RWPE2 (cell line): Measurements from ENCODE around the gene LRP10.
"Not testable (repeated sequence)": the region's sequence is repeated elsewhere in the genome, so short reads cannot be mapped to it uniquely, and the experiment has no call there.

Experiments used
- ATAC-seq: fragments of 200-7000 bp; cut with Tn5 transposase; 3 replicates; pipeline ENCODE4 v1.9.1; 2021; ENCODE audit warnings: low read depth
- DNase-seq: peaks from one replicate; pipeline ENCODE4 v3.0.0-alpha.2; 2020; ENCODE audit warnings: low spot score
- H3K27ac ChIP-seq: fragments of 450-650 bp; 2 replicates; pipeline ENCODE4 v1.5.1; 2017; ENCODE audit warnings: mild to moderate bottlenecking; ENCODE audit not compliant: poor library complexity, severe bottlenecking
- H3K27me3 ChIP-seq: fragments of 250-450 bp; sonication (Bioruptor Pico); 2 replicates; pipeline ENCODE4 v1.5.1; 2021; ENCODE audit warnings: mild to moderate bottlenecking, moderate library complexity; ENCODE audit not compliant: insufficient read depth, poor library complexity, severe bottlenecking
- H3K36me3 ChIP-seq: fragments of 250-450 bp; sonication (Bioruptor Pico); 2 replicates; pipeline ENCODE4 v1.5.1; 2020; ENCODE audit warnings: low read depth, mild to moderate bottlenecking, moderate library complexity
- H3K4me1 ChIP-seq: fragments of 250-450 bp; sonication (Bioruptor Pico); 2 replicates; pipeline ENCODE4 v1.5.1; 2021; ENCODE audit warnings: mild to moderate bottlenecking, moderate library complexity; ENCODE audit not compliant: insufficient read depth, poor library complexity, severe bottlenecking
- H3K4me3 ChIP-seq: fragments of 250-450 bp; sonication (Bioruptor Pico); 2 replicates; pipeline ENCODE4 v1.5.1; 2021; ENCODE audit warnings: mild to moderate bottlenecking, moderate library complexity; ENCODE audit not compliant: severe bottlenecking
- H3K9me3 ChIP-seq: fragments of 250-450 bp; sonication (Bioruptor Pico); 2 replicates; pipeline ENCODE4 v1.5.1; 2021; ENCODE audit warnings: mild to moderate bottlenecking, moderate library complexity; ENCODE audit not compliant: severe bottlenecking
- CTCF ChIP-seq: fragments of 450-650 bp; IDR thresholded peaks from one replicate; pipeline ENCODE4 v1.5.1; 2017; ENCODE audit warnings: mild to moderate bottlenecking, moderate library complexity; ENCODE audit not compliant: poor library complexity, severe bottlenecking

LRP10 gene

GRCh38 chr14:22905627-22906026 lies 34.1 kb downstream of the LRP10 start:
- ATAC-seq (no peak), DNase-seq (no peak)
- peaks cover 93% of the 10 kb centered on the region for H3K36me3 ChIP-seq
- no peak overlapping the region for H3K27ac ChIP-seq
- no peaks in the 10 kb centered on the region for H3K27me3 ChIP-seq
- no peaks in the 10 kb centered on the region for H3K4me1 ChIP-seq
- no peak overlapping the region for H3K4me3 ChIP-seq
- TF ChIP-seq CTCF = no peak
- no peaks in the 10 kb centered on the region for H3K9me3 ChIP-seq

DNA sequence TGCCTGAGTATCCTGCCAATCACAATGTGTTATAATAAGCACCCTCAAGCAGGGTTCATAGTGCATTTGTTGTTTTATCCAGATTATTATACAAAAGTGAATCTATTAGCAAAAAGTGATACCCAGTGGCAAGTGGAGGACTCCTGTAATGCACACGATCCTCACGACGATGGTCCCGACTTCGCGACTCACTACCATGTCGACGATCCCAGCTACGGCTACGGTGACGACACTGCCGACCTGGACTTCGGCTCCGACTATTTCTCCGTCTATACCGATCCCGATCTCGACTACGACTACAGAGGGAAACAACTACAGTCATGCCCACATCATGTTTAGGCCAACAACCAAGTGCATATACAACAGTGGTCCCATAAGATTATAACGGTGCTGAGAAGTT lies 34.5 kb downstream of the LRP10 start:
- no peak overlapping the region for H3K27ac ChIP-seq
- H3K4me3 ChIP-seq = no peak overlapping the region
- ATAC-seq (no peak), DNase-seq (no peak)
- H3K9me3 ChIP-seq = no peaks in the 10 kb centered on the region
- H3K27me3 ChIP-seq = no peaks in the 10 kb centered on the region
- no peaks in the 10 kb centered on the region for H3K4me1 ChIP-seq
- peaks cover 93% of the 10 kb centered on the region for H3K36me3 ChIP-seq
- TF ChIP-seq CTCF = no peak

- no peak for TF ChIP-seq CTCF
Measured at GRCh38 chr14:22907429-22907828, 35.9 kb downstream of the LRP10 start.

DNA sequence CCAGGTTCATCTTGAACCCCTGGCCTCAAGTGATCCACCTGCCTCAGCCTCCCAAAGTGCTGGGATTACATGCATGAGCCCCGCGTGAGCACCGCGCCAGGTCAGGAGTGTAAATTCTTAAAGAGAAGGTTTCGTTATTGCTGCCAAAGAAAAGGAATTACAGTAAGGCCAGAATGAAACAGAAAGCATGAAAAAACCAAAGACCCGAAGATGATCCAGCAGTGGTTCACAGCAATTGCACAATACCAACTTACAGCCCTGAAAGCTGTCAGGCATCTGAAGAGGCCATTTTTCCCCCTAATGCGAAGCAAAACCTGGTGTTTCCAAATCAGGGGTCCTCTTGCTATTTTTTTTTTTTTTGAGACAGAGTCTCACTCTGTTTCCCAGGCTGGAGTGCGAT lies 37.1 kb downstream of the LRP10 start:
- DNase-seq (no peak), ATAC-seq (no peak)
- no peak for TF ChIP-seq CTCF
- Histone ChIP-seq H3K9me3 (no peaks in the 10 kb centered on the region), H3K4me3 (no peak overlapping the region), H3K4me1 (no peaks in the 10 kb centered on the region), H3K27me3 (no peaks in the 10 kb centered on the region), H3K27ac (no peak overlapping the region), H3K36me3 (peaks cover 85% of the 10 kb centered on the region)

More at GRCh38 chr14:22907429-22907828, 35.9 kb downstream of the LRP10 start:
- no peaks in the 10 kb centered on the region for H3K9me3 ChIP-seq
- no peaks in the 10 kb centered on the region for H3K27me3 ChIP-seq
- H3K27ac ChIP-seq = no peak overlapping the region
- no peak for DNase-seq
- H3K4me3 ChIP-seq = no peak overlapping the region
- H3K4me1 ChIP-seq = no peaks in the 10 kb centered on the region
- H3K36me3 ChIP-seq = peaks cover 93% of the 10 kb centered on the region
- ATAC-seq = no peak

GRCh38 chr14:22910916-22911315 lies 39.4 kb downstream of the LRP10 start:
- no peak for ATAC-seq
- no peak overlapping the region for H3K4me3 ChIP-seq
- H3K9me3 ChIP-seq = no peaks in the 10 kb centered on the region
- TF ChIP-seq CTCF = no peak
- no peaks in the 10 kb centered on the region for H3K27me3 ChIP-seq
- H3K36me3 ChIP-seq = peaks cover 71% of the 10 kb centered on the region
- no peaks in the 10 kb centered on the region for H3K4me1 ChIP-seq
- no peak for DNase-seq
- no peak overlapping the region for H3K27ac ChIP-seq

- ATAC-seq, DNase-seq, H3K9me3 ChIP-seq, H3K4me3 ChIP-seq, H3K27ac ChIP-seq, H3K4me1 ChIP-seq, H3K27me3 ChIP-seq: not testable (repeated sequence)
- peaks cover 52% of the 10 kb centered on the region for H3K36me3 ChIP-seq
Measured at GRCh38 chr14:22914836-22915235, 43.3 kb downstream of the LRP10 start.
